Neural cell (in vitro differentiated cells): Measurements from ENCODE around the gene MALRD1. TPM values are rescaled to one million over a fixed set of nuclear protein-coding genes. Genes with fewer than 3 reads are reported as not detected.

Experiments
- H2AFZ ChIP-seq: fragments of 200-600, 300-800 bp; sonication (generic), shearing (Covaris generic); 2 replicates; pipeline ENCODE4 v1.6.0; 2014; ENCODE audit warnings: low read depth, mild to moderate bottlenecking, antibody characterized with exemption, low read length, moderate library complexity
- H3F3A ChIP-seq: fragments of 200-600 bp; shearing (Covaris generic); 2 replicates; pipeline ENCODE4 v1.6.1; 2016; ENCODE audit warnings: mild to moderate bottlenecking, moderate library complexity, mixed read lengths, antibody characterized with exemption, low read length; ENCODE audit not compliant: insufficient read depth, poor library complexity, severe bottlenecking
- H3K27ac ChIP-seq: fragments of 200-600, 300-800 bp; sonication (generic), shearing (Covaris generic); 2 replicates; pipeline ENCODE4 v1.5.1; 2014; ENCODE audit warnings: mild to moderate bottlenecking, low read length, moderate library complexity
- H3K27me3 ChIP-seq: fragments of 300-800, 200-600 bp; sonication (generic), shearing (Covaris generic); 2 replicates; pipeline ENCODE4 v1.6.0; 2014; ENCODE audit warnings: mild to moderate bottlenecking, low read depth, low read length, moderate library complexity; ENCODE audit not compliant: insufficient read depth
- H3K36me3 ChIP-seq: fragments of 300-800, 200-600 bp; sonication (generic), shearing (Covaris generic); 2 replicates; pipeline ENCODE4 v1.5.1; 2014; ENCODE audit warnings: mild to moderate bottlenecking, antibody characterized with exemption, low read length, moderate library complexity; ENCODE audit not compliant: insufficient read depth
- H3K4me2 ChIP-seq: fragments of 300-800, 200-600 bp; sonication (generic), shearing (Covaris generic); 2 replicates; pipeline ENCODE4 v1.6.0; 2014; ENCODE audit warnings: mild to moderate bottlenecking, low read length
- H3K4me3 ChIP-seq: fragments of 300-800, 200-600 bp; sonication (generic), shearing (Covaris generic); 2 replicates; pipeline ENCODE4 v1.5.1; 2014; ENCODE audit warnings: mild to moderate bottlenecking, low read length, moderate library complexity
- H3K79me2 ChIP-seq: fragments of 200-600 bp; shearing (Covaris generic); replicated peaks from 2 replicates; pipeline ENCODE4 v1.6.0; 2014; ENCODE audit warnings: mild to moderate bottlenecking, low read length, moderate library complexity; ENCODE audit not compliant: insufficient read depth
- H3K9ac ChIP-seq: fragments of 300-800, 200-600 bp; sonication (generic), shearing (Covaris generic); 2 replicates; pipeline ENCODE4 v1.6.1; 2016; ENCODE audit warnings: mild to moderate bottlenecking, low read length, mixed read lengths
- H3K9me2 ChIP-seq: fragments of 200-600 bp; shearing (Covaris generic); 2 replicates; pipeline ENCODE4 v1.6.1; 2016; ENCODE audit warnings: mild to moderate bottlenecking, low read length, mixed read lengths; ENCODE audit not compliant: insufficient read depth
- H3K9me3 ChIP-seq: fragments of 200-600, 300-800 bp; sonication (generic), shearing (Covaris generic); 2 replicates; pipeline ENCODE4 v1.6.1; 2016; ENCODE audit warnings: mild to moderate bottlenecking, mixed run types, low read length, moderate library complexity, mixed read lengths
- H4K20me1 ChIP-seq: fragments of 200-600 bp; shearing (Covaris generic); 2 replicates; pipeline ENCODE4 v1.6.1; 2016; ENCODE audit warnings: mild to moderate bottlenecking, mixed run types; ENCODE audit not compliant: insufficient read depth
- EP300 ChIP-seq: fragments of 450-650 bp; conservative IDR thresholded peaks from 2 replicates; pipeline ENCODE4 v1.6.1; 2014; ENCODE audit warnings: antibody characterized with exemption, mild to moderate bottlenecking, moderate library complexity; ENCODE audit not compliant: poor library complexity, severe bottlenecking
- EZH2 ChIP-seq: fragments of 200-600, 300-800 bp; shearing (Covaris generic), sonication (generic); IDR thresholded peaks from 2 replicates; pipeline ENCODE4 v1.6.1; 2014; ENCODE audit warnings: antibody characterized with exemption, low read length, borderline replicate concordance, mild to moderate bottlenecking; ENCODE audit not compliant: insufficient read depth, poor library complexity, severe bottlenecking
- MXI1 ChIP-seq: fragments of 450-650 bp; conservative IDR thresholded peaks from 2 replicates; pipeline ENCODE4 v1.6.1; 2014; ENCODE audit warnings: antibody characterized with exemption, mild to moderate bottlenecking; ENCODE audit not compliant: poor library complexity, severe bottlenecking
- POLR2AphosphoS5 ChIP-seq: IDR thresholded peaks from 2 replicates; pipeline ENCODE4 v1.6.1; 2012
- RAD21 ChIP-seq: fragments of 450-650 bp; conservative IDR thresholded peaks from 2 replicates; pipeline ENCODE4 v1.6.1; 2014; ENCODE audit warnings: antibody characterized with exemption, mild to moderate bottlenecking, moderate library complexity
- SMC3 ChIP-seq: fragments of 450-650 bp; conservative IDR thresholded peaks from 2 replicates; pipeline ENCODE4 v1.6.1; 2014; ENCODE audit warnings: antibody characterized with exemption, mild to moderate bottlenecking, moderate library complexity; ENCODE audit not compliant: poor library complexity
- TAF1 ChIP-seq: IDR thresholded peaks from 2 replicates; pipeline ENCODE4 v1.6.1; 2012; ENCODE audit warnings: low read depth
- polyA plus RNA-seq: library from polyadenylated mRNA; depleted of rRNA; stranded (reverse); fragments of >200 nt; gene quantifications from 2 replicates; pipeline ENCODE4 v1.2.3, GENCODE V29; 2014
- TF ChIP-seq, protein P1 (sequence below): IDR thresholded peaks from 2 replicates; pipeline ENCODE4 v1.6.1; 2012; ENCODE audit warnings: borderline replicate concordance
- TF ChIP-seq, protein P2 (sequence below): fragments of 450-650 bp; IDR thresholded peaks from 2 replicates; pipeline ENCODE4 v1.5.1; 2014; ENCODE audit warnings: antibody characterized with exemption, mild to moderate bottlenecking, moderate library complexity; ENCODE audit not compliant: poor library complexity, severe bottlenecking

Gene MALRD1
- polyA plus RNA-seq, 1 donor from 2014 or later, result 0.21 TPM

DNA sequence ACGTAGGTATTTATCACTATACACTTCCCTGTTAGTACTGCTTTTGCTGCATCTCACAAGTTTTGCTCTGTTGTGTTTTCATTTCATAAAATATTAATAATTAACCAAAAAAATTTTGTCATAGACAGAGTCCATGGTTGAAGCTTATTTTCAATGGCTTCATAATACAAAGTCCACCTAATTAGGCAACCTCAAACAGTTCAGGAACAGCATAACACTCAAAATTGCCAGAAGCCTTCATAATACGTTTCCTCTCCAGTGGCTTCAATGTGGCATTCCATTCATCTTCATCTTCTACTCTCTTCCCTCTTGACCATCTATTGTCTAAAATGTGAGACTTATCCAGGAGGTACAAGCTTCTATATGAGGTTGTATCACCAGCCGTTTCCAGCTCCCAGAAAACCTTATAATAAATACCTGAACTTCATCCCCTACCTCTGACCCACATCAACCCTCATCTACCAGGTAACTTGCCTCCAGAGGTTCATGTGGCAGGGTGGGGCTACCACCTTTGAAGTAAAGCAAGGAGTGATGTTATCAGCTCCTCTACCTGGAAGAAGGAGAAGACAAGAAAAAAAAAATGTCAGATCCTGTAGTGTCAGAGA is 337.3 kb downstream of the MALRD1 start:
- no peaks in the 10 kb centered on the region for H3K27me3 ChIP-seq
- H4K20me1 ChIP-seq, result no peaks in the 10 kb centered on the region
- no peak overlapping the region for H3K27ac ChIP-seq
- TF ChIP-seq, protein P1, sequence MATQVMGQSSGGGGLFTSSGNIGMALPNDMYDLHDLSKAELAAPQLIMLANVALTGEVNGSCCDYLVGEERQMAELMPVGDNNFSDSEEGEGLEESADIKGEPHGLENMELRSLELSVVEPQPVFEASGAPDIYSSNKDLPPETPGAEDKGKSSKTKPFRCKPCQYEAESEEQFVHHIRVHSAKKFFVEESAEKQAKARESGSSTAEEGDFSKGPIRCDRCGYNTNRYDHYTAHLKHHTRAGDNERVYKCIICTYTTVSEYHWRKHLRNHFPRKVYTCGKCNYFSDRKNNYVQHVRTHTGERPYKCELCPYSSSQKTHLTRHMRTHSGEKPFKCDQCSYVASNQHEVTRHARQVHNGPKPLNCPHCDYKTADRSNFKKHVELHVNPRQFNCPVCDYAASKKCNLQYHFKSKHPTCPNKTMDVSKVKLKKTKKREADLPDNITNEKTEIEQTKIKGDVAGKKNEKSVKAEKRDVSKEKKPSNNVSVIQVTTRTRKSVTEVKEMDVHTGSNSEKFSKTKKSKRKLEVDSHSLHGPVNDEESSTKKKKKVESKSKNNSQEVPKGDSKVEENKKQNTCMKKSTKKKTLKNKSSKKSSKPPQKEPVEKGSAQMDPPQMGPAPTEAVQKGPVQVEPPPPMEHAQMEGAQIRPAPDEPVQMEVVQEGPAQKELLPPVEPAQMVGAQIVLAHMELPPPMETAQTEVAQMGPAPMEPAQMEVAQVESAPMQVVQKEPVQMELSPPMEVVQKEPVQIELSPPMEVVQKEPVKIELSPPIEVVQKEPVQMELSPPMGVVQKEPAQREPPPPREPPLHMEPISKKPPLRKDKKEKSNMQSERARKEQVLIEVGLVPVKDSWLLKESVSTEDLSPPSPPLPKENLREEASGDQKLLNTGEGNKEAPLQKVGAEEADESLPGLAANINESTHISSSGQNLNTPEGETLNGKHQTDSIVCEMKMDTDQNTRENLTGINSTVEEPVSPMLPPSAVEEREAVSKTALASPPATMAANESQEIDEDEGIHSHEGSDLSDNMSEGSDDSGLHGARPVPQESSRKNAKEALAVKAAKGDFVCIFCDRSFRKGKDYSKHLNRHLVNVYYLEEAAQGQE, result no peak
- H2AFZ ChIP-seq, result no peak overlapping the region
- no peak overlapping the region for H3K4me2 ChIP-seq
- no peaks in the 10 kb centered on the region for H3K36me3 ChIP-seq
- no peak overlapping the region for H3K9ac ChIP-seq
- H3K4me3 ChIP-seq, result no peak overlapping the region
- no peaks in the 10 kb centered on the region for H3F3A ChIP-seq
- no peaks in the 10 kb centered on the region for H3K9me3 ChIP-seq
- no peaks in the 10 kb centered on the region for H3K9me2 ChIP-seq
- no peaks in the 10 kb centered on the region for H3K79me2 ChIP-seq

DNA sequence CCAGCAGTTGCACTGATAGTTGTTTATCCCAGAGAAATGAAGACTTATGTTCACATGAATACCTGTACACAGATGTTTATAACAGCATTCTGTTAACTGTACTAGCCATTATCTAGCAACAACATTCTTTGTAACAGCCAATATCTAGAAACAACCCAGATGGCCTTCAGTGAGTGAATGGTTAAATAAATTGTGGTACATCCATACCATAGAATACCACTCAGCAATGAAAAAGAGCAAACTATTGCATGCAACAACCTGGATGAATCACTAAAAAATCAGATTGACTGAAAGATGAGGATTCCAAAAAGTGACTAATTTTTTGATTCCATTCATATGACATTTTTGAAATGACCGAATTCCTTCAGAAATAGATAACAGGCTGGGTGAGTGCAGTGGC is 360.3 kb downstream of the MALRD1 start:
- Histone ChIP-seq H3K27ac (no peak overlapping the region), H3K27me3 (no peaks in the 10 kb centered on the region), H3K9ac (no peak overlapping the region), H4K20me1 (no peaks in the 10 kb centered on the region), H3K9me3 (peaks cover 8% of the 10 kb centered on the region), H3F3A (no peaks in the 10 kb centered on the region), H3K79me2 (no peaks in the 10 kb centered on the region), H3K4me3 (no peak overlapping the region), H3K36me3 (no peaks in the 10 kb centered on the region), H3K4me2 (no peak overlapping the region), H3K9me2 (no peaks in the 10 kb centered on the region), H2AFZ (no peak overlapping the region)
- TF ChIP-seq EP300 (no peak), SMC3 (no peak), POLR2AphosphoS5 (no peak), MXI1 (no peak)
- TF ChIP-seq, protein P1, result no peak

DNA sequence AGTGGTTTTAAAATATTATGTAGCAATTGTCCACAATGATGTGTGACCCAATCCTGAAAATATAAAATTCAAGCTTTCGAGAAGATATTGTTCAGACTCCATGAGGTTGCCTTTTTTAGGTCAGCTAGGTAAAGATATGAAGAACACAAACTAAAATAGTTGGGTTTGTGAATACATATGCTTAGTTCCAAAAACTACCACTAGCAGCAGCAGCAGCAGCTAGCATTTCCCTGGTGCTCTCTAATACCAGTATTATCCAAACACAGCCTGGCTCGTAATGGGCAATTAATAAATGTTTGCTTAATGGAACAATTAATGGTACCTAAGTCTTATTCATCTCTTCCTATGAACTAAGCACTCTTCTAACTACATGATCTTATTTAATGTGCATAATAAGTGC is 362.5 kb downstream of the MALRD1 start:
- no peak for TF ChIP-seq POLR2AphosphoS5
- no peak for TF ChIP-seq RAD21
- TF ChIP-seq SMC3, result no peak
- TF ChIP-seq MXI1, result no peak
- no peak for TF ChIP-seq EP300
- TF ChIP-seq, protein P1, result no peak
- TF ChIP-seq TAF1, result no peak
- TF ChIP-seq, protein P2, sequence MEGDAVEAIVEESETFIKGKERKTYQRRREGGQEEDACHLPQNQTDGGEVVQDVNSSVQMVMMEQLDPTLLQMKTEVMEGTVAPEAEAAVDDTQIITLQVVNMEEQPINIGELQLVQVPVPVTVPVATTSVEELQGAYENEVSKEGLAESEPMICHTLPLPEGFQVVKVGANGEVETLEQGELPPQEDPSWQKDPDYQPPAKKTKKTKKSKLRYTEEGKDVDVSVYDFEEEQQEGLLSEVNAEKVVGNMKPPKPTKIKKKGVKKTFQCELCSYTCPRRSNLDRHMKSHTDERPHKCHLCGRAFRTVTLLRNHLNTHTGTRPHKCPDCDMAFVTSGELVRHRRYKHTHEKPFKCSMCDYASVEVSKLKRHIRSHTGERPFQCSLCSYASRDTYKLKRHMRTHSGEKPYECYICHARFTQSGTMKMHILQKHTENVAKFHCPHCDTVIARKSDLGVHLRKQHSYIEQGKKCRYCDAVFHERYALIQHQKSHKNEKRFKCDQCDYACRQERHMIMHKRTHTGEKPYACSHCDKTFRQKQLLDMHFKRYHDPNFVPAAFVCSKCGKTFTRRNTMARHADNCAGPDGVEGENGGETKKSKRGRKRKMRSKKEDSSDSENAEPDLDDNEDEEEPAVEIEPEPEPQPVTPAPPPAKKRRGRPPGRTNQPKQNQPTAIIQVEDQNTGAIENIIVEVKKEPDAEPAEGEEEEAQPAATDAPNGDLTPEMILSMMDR, result no peak
- TF ChIP-seq EZH2, result no peak
- Histone ChIP-seq H3K4me3 (no peak overlapping the region), H3K9ac (no peak overlapping the region), H3K9me2 (no peaks in the 10 kb centered on the region), H3K27me3 (no peaks in the 10 kb centered on the region), H4K20me1 (no peaks in the 10 kb centered on the region), H2AFZ (no peak overlapping the region), H3F3A (no peaks in the 10 kb centered on the region), H3K27ac (no peak overlapping the region), H3K36me3 (no peaks in the 10 kb centered on the region), H3K79me2 (no peaks in the 10 kb centered on the region), H3K4me2 (no peak overlapping the region), H3K9me3 (peaks cover 8% of the 10 kb centered on the region)
